Stomach (tissue), 9 donors: ENCODE data around the gene TRIM3. TPM values are rescaled to one million over a fixed set of nuclear protein-coding genes. Genes with fewer than 3 reads are reported as not detected.

Experiments used
- DNase-seq, 2 donors: peaks; one replicate each; pipeline versions ENCODE4 v3.0.0 to v3.0.0-alpha.2; 2013 to 2019
- H3K27ac ChIP-seq, 5 donors: fragments of 200-600 bp in 4 of 5; sonication (generic) in 4 of 5; one replicate each; pipeline ENCODE4 v1.5.1; 2013 to 2019; ENCODE audit warnings: mild to moderate bottlenecking in 1 of 5, moderate library complexity in 1 of 5
- H3K27me3 ChIP-seq, 3 donors: fragments of 200-600 bp; sonication (generic); one replicate each; pipeline ENCODE4 v1.5.1; 2017 to 2019; ENCODE audit warnings: mixed run types in 1 of 3
- H3K36me3 ChIP-seq, 4 donors: fragments of 200-600 bp; sonication (generic); 1 replicate in 3 of 4; 2 replicates in 1 of 4; pipeline ENCODE4 v1.5.1; 2016 to 2019
- H3K4me1 ChIP-seq, 4 donors: fragments of 200-600 bp; sonication (generic); one replicate each; pipeline ENCODE4 v1.5.1; 2016 to 2019
- H3K4me3 ChIP-seq, 4 donors: fragments of 200-600 bp; sonication (generic) in 3 of 4; one replicate each; pipeline ENCODE4 v1.5.1; 2016 to 2019; ENCODE audit warnings: mild to moderate bottlenecking in 1 of 4
- H3K9me3 ChIP-seq, 4 donors: fragments of 200-600 bp; sonication (generic); one replicate each; pipeline ENCODE4 v1.5.1; 2016 to 2019
- EP300 ChIP-seq: sonication (generic); formaldehyde crosslinking; IDR thresholded peaks from one replicate; pipeline ENCODE4 v1.6.1; 2017; ENCODE audit warnings: antibody characterized with exemption
- POLR2A ChIP-seq, 4 donors: fragments of 450-650 bp; IDR thresholded peaks; one replicate each; pipeline ENCODE4 v1.6.1; 2016; ENCODE audit warnings: antibody characterized with exemption in 4 of 4, control low read depth in 2 of 4, mild to moderate bottlenecking in 1 of 4, moderate library complexity in 1 of 4
- POLR2AphosphoS5 ChIP-seq, 3 donors: sonication (generic); formaldehyde crosslinking; IDR thresholded peaks; one replicate each; pipeline ENCODE4 v1.6.1; 2016; ENCODE audit warnings: antibody characterized with exemption in 3 of 3
- WGBS, 5 donors: extraction: QIAGEN DNeasy Blood & Tissue Kit in 3 of 5; methylation state at CpG; one replicate each; pipeline versions ENCODE4 v1.1.5 to v1.1.7; 2013 to 2018; 5-methylcytosine and 5-hydroxymethylcytosine counted together
- intact Hi-C: fragments of 100-400 bp; cut with DNase I; formaldehyde crosslinking; loops from one replicate; pipeline ENCODE4 v1.15.1; 2023; ENCODE audit warnings: low total_unique reads
- polyA plus RNA-seq, 3 donors: library from polyadenylated mRNA; stranded (reverse); fragments of 200-250 nt; gene quantifications; one replicate each; pipeline ENCODE4 v1.2.3, GENCODE V29; 2013
- total RNA-seq, 5 donors: library from RNA; depleted of rRNA; stranded (reverse); fragments of >200 nt; gene quantifications; one replicate each; pipeline versions ENCODE4 v1.1.0 to v1.2.3, GENCODE V29; 2014 to 2016
- TF ChIP-seq, protein P1 (sequence below), 7 experiments: fragments of 450-650 bp in 4 of 7; fragments of 200-600 bp in 3 of 7; sonication (generic) in 3 of 7; IDR thresholded peaks; one replicate each; pipeline ENCODE4 v1.5.1; 2016 to 2019; ENCODE audit warnings: antibody characterized with exemption in 7 of 7, control low read depth in 2 of 7, mild to moderate bottlenecking in 1 of 7
- donor health status: healthy with polysubstance abuse.
- donor health status: Bipolar disorder and iron deficiency.
- donor health status: healthy.

TRIM3 gene
- total and polyA plus RNA-seq, 8 donors = 10.9 to 474 (median 25.6) TPM

DNA sequence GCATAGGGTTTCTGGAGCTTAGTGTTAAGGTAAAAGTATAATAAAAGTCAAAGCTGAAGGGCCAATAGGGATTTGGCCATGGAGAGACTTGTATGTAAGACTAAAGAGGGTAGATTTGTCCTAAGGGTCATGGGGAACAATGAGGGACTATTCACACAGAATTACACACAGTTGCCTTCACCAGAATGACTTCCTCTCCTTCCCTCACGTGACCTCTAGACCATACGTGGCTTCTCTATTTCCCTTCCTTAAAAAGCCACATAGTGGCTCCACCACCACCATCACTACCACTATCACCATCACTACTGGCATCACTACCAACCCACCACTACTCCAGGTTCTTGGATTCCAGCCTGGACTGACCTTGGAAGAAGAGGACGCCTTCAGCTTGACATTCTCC lies 35.7 kb downstream of the TRIM3 start:
- Histone ChIP-seq H3K4me1 (peaks cover 0 to 16% (median 6%) of the 10 kb centered on the region in 4 donors), H3K9me3 (no peaks in the 10 kb centered on the region), H3K4me3 (no peak overlapping the region), H3K27ac (no peak overlapping the region), H3K36me3 (no peaks in the 10 kb centered on the region), H3K27me3 (no peaks in the 10 kb centered on the region)
- peak in 1 of 2 donors; percentile 13 for DNase-seq
- intact Hi-C loops = no loop called here
- WGBS, 5 donors = 67 to 81% (median 77%) methylated on average over 3 of the region's 3 CpGs
- TF ChIP-seq, protein P1, sequence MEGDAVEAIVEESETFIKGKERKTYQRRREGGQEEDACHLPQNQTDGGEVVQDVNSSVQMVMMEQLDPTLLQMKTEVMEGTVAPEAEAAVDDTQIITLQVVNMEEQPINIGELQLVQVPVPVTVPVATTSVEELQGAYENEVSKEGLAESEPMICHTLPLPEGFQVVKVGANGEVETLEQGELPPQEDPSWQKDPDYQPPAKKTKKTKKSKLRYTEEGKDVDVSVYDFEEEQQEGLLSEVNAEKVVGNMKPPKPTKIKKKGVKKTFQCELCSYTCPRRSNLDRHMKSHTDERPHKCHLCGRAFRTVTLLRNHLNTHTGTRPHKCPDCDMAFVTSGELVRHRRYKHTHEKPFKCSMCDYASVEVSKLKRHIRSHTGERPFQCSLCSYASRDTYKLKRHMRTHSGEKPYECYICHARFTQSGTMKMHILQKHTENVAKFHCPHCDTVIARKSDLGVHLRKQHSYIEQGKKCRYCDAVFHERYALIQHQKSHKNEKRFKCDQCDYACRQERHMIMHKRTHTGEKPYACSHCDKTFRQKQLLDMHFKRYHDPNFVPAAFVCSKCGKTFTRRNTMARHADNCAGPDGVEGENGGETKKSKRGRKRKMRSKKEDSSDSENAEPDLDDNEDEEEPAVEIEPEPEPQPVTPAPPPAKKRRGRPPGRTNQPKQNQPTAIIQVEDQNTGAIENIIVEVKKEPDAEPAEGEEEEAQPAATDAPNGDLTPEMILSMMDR (IDR thresholded peaks at IDR 0.05) = no peak
- TF ChIP-seq POLR2A (IDR thresholded peaks at IDR 0.05) (no peak), POLR2AphosphoS5 (IDR thresholded peaks at IDR 0.05) (no peak), EP300 (no peak)

DNA sequence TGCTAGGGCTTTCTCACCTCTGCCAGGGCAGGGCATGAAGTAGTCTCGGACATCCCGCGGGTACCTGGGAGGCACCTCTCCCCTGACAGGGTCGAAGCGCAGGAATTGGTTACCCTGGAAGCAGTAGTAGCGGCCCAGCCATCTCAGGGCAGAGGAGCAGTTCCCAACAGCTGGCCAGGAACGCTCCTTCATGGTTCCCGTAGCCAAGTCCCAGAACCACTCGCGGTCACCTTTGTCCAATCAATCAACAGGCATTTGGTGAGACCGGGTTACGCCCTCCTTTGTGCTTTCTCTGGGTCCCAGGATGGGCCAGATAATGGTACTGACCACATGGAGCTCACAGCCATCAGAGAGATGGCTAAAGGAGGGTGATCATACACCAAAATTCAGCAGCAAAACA lies 36.3 kb downstream of the TRIM3 start:
- TF ChIP-seq POLR2A (IDR thresholded peaks at IDR 0.05) (no peak), POLR2AphosphoS5 (IDR thresholded peaks at IDR 0.05) (no peak), EP300 (no peak)
- TF ChIP-seq, protein P1 (IDR thresholded peaks at IDR 0.05) = no peak
- 92 to 94% (median 93%) methylated on average over 7 to 12 of the region's 12 CpGs for WGBS, 5 donors
- no peak overlapping the region for H3K27ac ChIP-seq
- no peaks in the 10 kb centered on the region for H3K9me3 ChIP-seq
- no peaks in the 10 kb centered on the region for H3K27me3 ChIP-seq
- no peaks in the 10 kb centered on the region for H3K36me3 ChIP-seq
- peaks cover 0 to 16% (median 5%) of the 10 kb centered on the region in 4 donors for H3K4me1 ChIP-seq
- intact Hi-C loops = no loop called here
- DNase-seq = no peak
- no peak overlapping the region for H3K4me3 ChIP-seq

DNA sequence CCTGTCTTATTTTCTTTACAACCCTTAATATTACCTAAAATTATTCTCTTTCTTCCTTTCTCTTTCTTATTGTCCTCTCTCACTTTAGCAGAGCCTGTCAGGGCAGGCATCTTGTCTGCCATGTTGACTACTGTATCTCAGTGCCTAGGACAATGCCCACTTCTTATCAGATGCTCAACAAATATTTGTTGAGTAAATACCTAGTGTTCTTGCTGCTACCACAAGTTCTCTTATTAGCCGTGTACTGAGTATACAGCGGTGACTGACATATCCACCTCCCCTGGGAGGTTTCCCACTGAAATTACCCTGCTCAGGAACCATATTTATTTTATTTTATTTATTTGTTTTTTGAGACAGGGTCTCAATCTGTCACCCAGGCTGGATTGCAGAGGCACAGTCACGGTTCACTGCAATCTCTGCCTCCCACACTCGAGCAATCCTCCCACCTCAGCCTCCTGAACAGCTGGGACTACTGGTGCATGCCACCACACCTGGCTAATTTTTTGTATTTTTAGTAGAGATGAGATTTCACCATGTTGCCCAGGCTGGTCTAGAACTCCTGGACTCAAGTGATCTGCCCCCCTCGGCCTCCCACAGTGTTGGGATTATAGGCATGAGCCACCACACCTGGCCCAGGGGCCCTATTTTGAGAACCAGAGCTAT lies 39.6 kb downstream of the TRIM3 start:
- no peaks in the 10 kb centered on the region for H3K27me3 ChIP-seq
- no peaks in the 10 kb centered on the region for H3K36me3 ChIP-seq
- no peak for DNase-seq
- intact Hi-C loops = no loop called here
- TF ChIP-seq EP300 = no peak
- TF ChIP-seq, protein P1 (IDR thresholded peaks at IDR 0.05) = no peak
- TF ChIP-seq POLR2A (IDR thresholded peaks at IDR 0.05) = no peak
- no peak for TF ChIP-seq POLR2AphosphoS5 (IDR thresholded peaks at IDR 0.05)
- WGBS, 5 donors = 44 to 64% (median 51%) methylated on average over 5 of the region's 5 CpGs
- H3K4me1 ChIP-seq = peaks cover 0 to 13% (median 3%) of the 10 kb centered on the region in 4 donors
- H3K27ac ChIP-seq = no peak overlapping the region
- no peaks in the 10 kb centered on the region for H3K9me3 ChIP-seq
- H3K4me3 ChIP-seq = no peak overlapping the region

DNA sequence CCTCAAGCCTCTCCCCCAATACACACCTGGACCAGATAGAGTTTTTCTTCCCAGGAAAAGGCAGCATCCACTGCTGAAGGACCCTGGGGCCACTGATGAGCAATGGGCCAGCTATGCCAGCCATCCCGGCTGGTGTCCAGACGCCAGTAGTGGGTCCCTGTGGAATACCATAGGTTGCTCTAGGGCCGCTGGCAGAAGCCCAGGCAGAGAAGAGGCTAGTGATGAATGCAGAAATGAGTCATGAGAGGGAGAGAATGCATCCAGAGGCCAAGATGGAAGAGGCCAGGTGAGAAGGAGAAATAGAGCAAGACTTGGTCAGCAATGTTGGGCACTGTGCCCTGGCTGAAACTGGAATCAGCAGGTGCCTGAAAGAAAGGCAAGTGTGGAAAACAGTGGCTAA lies 41.9 kb downstream of the TRIM3 start:
- Histone ChIP-seq H3K4me3 (no peak overlapping the region), H3K9me3 (no peaks in the 10 kb centered on the region), H3K36me3 (no peaks in the 10 kb centered on the region), H3K4me1 (peaks cover 0 to 6% (median 3%) of the 10 kb centered on the region in 4 donors), H3K27me3 (no peaks in the 10 kb centered on the region), H3K27ac (no peak overlapping the region)
- TF ChIP-seq, protein P1 (IDR thresholded peaks at IDR 0.05) = no peak
- no peak for TF ChIP-seq POLR2AphosphoS5 (IDR thresholded peaks at IDR 0.05)
- no peak for TF ChIP-seq POLR2A (IDR thresholded peaks at IDR 0.05)
- TF ChIP-seq EP300 = no peak
- WGBS, 5 donors = 79 to 98% (median 93%) methylated on average over 3 of the region's 3 CpGs
- intact Hi-C loops = no loop called here
- DNase-seq = no peak
